CD4-positive, alpha-beta T cell (primary cell): ENCODE measurements around the gene TMEM150B. TPM values are rescaled to one million over a fixed set of nuclear protein-coding genes. Genes with fewer than 3 reads are reported as not detected.

Experiments used
- ATAC-seq: fragments of 200-7000 bp; cut with Tn5 transposase; one replicate; pipeline ENCODE4 v1.10.0; 2022; ENCODE audit warnings: mild to moderate bottlenecking; ENCODE audit not compliant: poor library complexity
- CTCF ChIA-PET: fragments of 350-600 bp; sonication (Branson Sonifier 250); formaldehyde crosslinking; loops from one replicate; lab custom pipeline; 2021; ENCODE audit warnings: antibody characterized with exemption, inconsistent platforms; lab: Charles Lee
- POLR2A ChIA-PET: fragments of 350-600 bp; sonication (Branson Sonifier 250); formaldehyde crosslinking; loops from one replicate; lab custom pipeline; 2021; ENCODE audit warnings: antibody characterized with exemption, inconsistent platforms; lab: Charles Lee
- DNase-seq, 14 experiments: peaks; one replicate each; pipeline ENCODE4 v3.0.0-alpha.2; 2013 to 2020; ENCODE audit warnings: mixed read lengths in 2 of 14
- H3K27ac ChIP-seq, 2 donors: one replicate each; pipeline versions ENCODE4 v1.5.1 to v1.7.0; 2013; ENCODE audit warnings: low read length in 2 of 2, low read depth in 1 of 2, mild to moderate bottlenecking in 1 of 2
- H3K27me3 ChIP-seq, 2 experiments: 1 replicate in 1 of 2; 2 replicates in 1 of 2; pipeline versions ENCODE4 v1.6.1 to v1.7.0; 2013; ENCODE audit warnings: low read length in 2 of 2, control low read depth in 1 of 2, mild to moderate bottlenecking in 1 of 2, moderate library complexity in 1 of 2; ENCODE audit not compliant: insufficient read depth in 2 of 2, control insufficient read depth in 1 of 2
- H3K36me3 ChIP-seq: one replicate; pipeline ENCODE4 v1.6.1; 2013; ENCODE audit warnings: low read length, control low read depth; ENCODE audit not compliant: insufficient read depth
- H3K4me1 ChIP-seq: one replicate; pipeline ENCODE4 v1.6.1; 2013; ENCODE audit warnings: low read length, control low read depth; ENCODE audit not compliant: insufficient read depth
- H3K4me3 ChIP-seq: one replicate; pipeline ENCODE4 v1.5.1; 2013; ENCODE audit warnings: mild to moderate bottlenecking, low read length, moderate library complexity
- H3K9me3 ChIP-seq, 2 experiments: 1 replicate in 1 of 2; 2 replicates in 1 of 2; pipeline versions ENCODE4 v1.6.1 to v1.7.0; 2013; ENCODE audit warnings: low read length in 2 of 2, mild to moderate bottlenecking in 2 of 2, control low read depth in 1 of 2, moderate library complexity in 1 of 2; ENCODE audit not compliant: control insufficient read depth in 1 of 2, insufficient read depth in 1 of 2
- H3K27ac Mint-ChIP-seq: one replicate; pipeline ENCODE4 v1.8.0; 2020; ENCODE audit warnings: mixed read lengths
- H3K27me3 Mint-ChIP-seq: one replicate; pipeline ENCODE4 v1.8.0; 2021; ENCODE audit warnings: mixed read lengths
- H3K36me3 Mint-ChIP-seq: one replicate; pipeline ENCODE4 v1.8.0; 2021; ENCODE audit warnings: low read depth, mixed read lengths
- H3K4me1 Mint-ChIP-seq: one replicate; pipeline ENCODE4 v1.8.0; 2021; ENCODE audit warnings: low read depth, mixed read lengths
- H3K4me3 Mint-ChIP-seq: one replicate; pipeline ENCODE4 v1.8.0; 2020; ENCODE audit warnings: mild to moderate bottlenecking, mixed read lengths
- H3K9me3 Mint-ChIP-seq: one replicate; pipeline ENCODE4 v1.8.0; 2020; ENCODE audit warnings: mixed read lengths
- CTCF ChIP-seq: fragments of 200-600 bp; IDR thresholded peaks from one replicate; pipeline ENCODE4 v1.8.0; 2022; ENCODE audit warnings: antibody characterized with exemption, mild to moderate bottlenecking
- intact Hi-C, 2 experiments: fragments of 100-400 bp; cut with DNase I in 1 of 2; cut with micrococcal nuclease in 1 of 2; formaldehyde crosslinking; loops; one replicate each; pipeline versions ENCODE4 v1.15.1 to v1.9.0; 2023 to 2025; cut with DNase I, micrococcal nuclease
- total RNA-seq, 174 experiments: library from RNA in 2 of 174; stranded (reverse) in 2 of 174; gene quantifications; one replicate each; pipeline ENCODE4 v1.2.3 and lab custom pipeline; 2021 to 2026

Gene TMEM150B
- total RNA-seq, 2 experiments from 2014 or later = not detected

GRCh38 chr19:55279770-55280643 is 45.1 kb downstream of the TMEM150B start, which contains the start of gene HSPBP1:
Gene HSPBP1, minus strand, starts transcription at chr19:55280110. Its CDS starts 502 bp downstream, at chr19:55279608.
- H3K4me1 Mint-ChIP-seq = peaks cover 42% of the 10 kb centered on the region
- intact Hi-C loops = loop anchor here (1.0 to 5.0 kb wide), 2 partner anchors 21 to 317 kb away; partner anchors contain the start of genes PPP6R1 (in 2 of the 2) and FIZ1 (in 1 of the 2)
- H3K36me3 Mint-ChIP-seq = peaks cover 35% of the 10 kb centered on the region
- Histone ChIP-seq H3K27ac (peak within 1 kb of the TSS; percentile 79 to 88), H3K4me1 (peaks cover 41% of the 10 kb centered on the region), H3K9me3 (no peaks in the 10 kb centered on the region), H3K4me3 (peak within 1 kb of the TSS; percentile 73), H3K36me3 (peaks cover 15% of the 10 kb centered on the region), H3K27me3 (no peaks in the 10 kb centered on the region)
- peak; percentile 86 for ATAC-seq
- H3K9me3 Mint-ChIP-seq = no peaks in the 10 kb centered on the region
- DNase-seq = peak; percentile 88 to 98 (median 92)
- no peak for TF ChIP-seq CTCF
- H3K4me3 Mint-ChIP-seq = peak within 1 kb of the TSS; percentile 98
- ChIA-PET CTCF (interaction anchor here (1.3 to 1.6 kb wide), 4 partner anchors 12 to 104 kb away, joined by 3 to 8 read pairs (median 6); partner anchors contain the start of gene TMEM238), POLR2A (interaction anchor here (0.9 to 5.9 kb wide), 15 partner anchors 11 to 1143 kb away, joined by 3 to 79 read pairs (median 5); partner anchors contain the start of genes CNOT3, FIZ1, KMT5C and PPP1R12C)
- H3K27me3 Mint-ChIP-seq = no peaks in the 10 kb centered on the region
- peak within 1 kb of the TSS; percentile 93 for H3K27ac Mint-ChIP-seq

GRCh38 chr19:55279340-55279739 is 45.8 kb downstream of the TMEM150B start:
- no peak for DNase-seq
- peaks cover 42% of the 10 kb centered on the region for H3K4me1 Mint-ChIP-seq
- no peaks in the 10 kb centered on the region for H3K27me3 Mint-ChIP-seq
- H3K27ac Mint-ChIP-seq = peak overlapping the region; percentile 93
- no peak for ATAC-seq
- peaks cover 42% of the 10 kb centered on the region for H3K36me3 Mint-ChIP-seq
- H3K27me3 ChIP-seq = no peaks in the 10 kb centered on the region
- H3K4me1 ChIP-seq = peaks cover 41% of the 10 kb centered on the region
- H3K4me3 ChIP-seq = peak overlapping the region; percentile 73
- H3K9me3 ChIP-seq = no peaks in the 10 kb centered on the region
- POLR2A ChIA-PET = interaction anchor here (1.0 to 5.9 kb wide), 9 partner anchors 11 to 320 kb away, joined by 3 to 79 read pairs (median 8); partner anchors contain the start of genes FIZ1, KMT5C, PPP6R1 and TMEM238
- no peak for TF ChIP-seq CTCF
- CTCF ChIA-PET = interaction anchor here (1.3 to 1.6 kb wide), 2 partner anchors 13 to 25 kb away, joined by 3 to 7 read pairs; no protein-coding TSS in a partner anchor
- intact Hi-C loops = no loop called here
- H3K36me3 ChIP-seq = peaks cover 15% of the 10 kb centered on the region
- H3K27ac ChIP-seq = peak overlapping the region; percentile 79 to 88
- peak overlapping the region; percentile 98 for H3K4me3 Mint-ChIP-seq
- H3K9me3 Mint-ChIP-seq = no peaks in the 10 kb centered on the region

GRCh38 chr19:55278391-55279135 is 46.6 kb downstream of the TMEM150B start:
- Histone ChIP-seq H3K4me1 (peaks cover 40% of the 10 kb centered on the region), H3K27ac (no peak overlapping the region), H3K27me3 (no peaks in the 10 kb centered on the region), H3K36me3 (peaks cover 19% of the 10 kb centered on the region), H3K9me3 (no peaks in the 10 kb centered on the region), H3K4me3 (no peak overlapping the region)
- Mint-ChIP-seq H3K36me3 (peaks cover 45% of the 10 kb centered on the region), H3K9me3 (no peaks in the 10 kb centered on the region), H3K4me1 (peaks cover 41% of the 10 kb centered on the region), H3K4me3 (peak overlapping the region; percentile 71), H3K27ac (peak overlapping the region; percentile 93), H3K27me3 (no peaks in the 10 kb centered on the region)
- intact Hi-C loops = loop anchor here in 1 of 2 experiments (1.0 kb wide), 1 partner anchor 15 kb away; no protein-coding TSS in a partner anchor
- POLR2A ChIA-PET = interaction anchor here (3.6 to 5.9 kb wide), 2 partner anchors 19 to 23 kb away, joined by 52 to 79 read pairs; partner anchors contain the start of gene PPP6R1
- DNase-seq (no peak), ATAC-seq (no peak)
- CTCF ChIA-PET = interaction anchor here (0.8 kb wide), 1 partner anchor 61 kb away, joined by 3 read pairs; no protein-coding TSS in a partner anchor
- no peak for TF ChIP-seq CTCF
